CD4-positive, alpha-beta T cell treated with Interleukin-6 at 100 ng/mL for 8 hours (primary cell): ENCODE results near the gene GPC2.
"Not testable (repeated sequence)": the region's sequence is repeated elsewhere in the genome, so short reads cannot be mapped to it uniquely, and the experiment has no call there.

Experiments used
- DNase-seq: peaks from one replicate; pipeline ENCODE4 v3.0.0-alpha.2; 2020; ENCODE audit warnings: mixed read lengths, low spot score

GPC2 gene

DNA sequence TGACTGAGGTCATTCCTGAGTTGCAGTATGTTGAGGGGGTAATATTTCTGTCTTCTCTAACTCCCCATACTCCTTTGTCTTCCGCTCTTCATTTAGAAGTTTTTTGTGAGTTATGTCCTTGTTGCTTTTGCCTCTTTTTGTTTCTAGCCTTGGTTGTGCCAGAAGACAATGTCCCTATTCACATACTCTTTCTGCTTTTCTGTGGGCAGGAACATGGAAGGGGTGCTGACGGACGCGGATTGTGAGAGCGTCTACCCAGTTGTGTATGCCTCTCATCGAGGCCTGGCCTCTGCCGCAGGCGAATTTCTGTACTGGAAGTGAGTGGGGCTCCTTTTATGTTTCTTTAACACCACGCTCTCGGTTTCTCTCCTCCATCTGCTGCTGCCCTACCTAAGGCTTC, 21.1 kb upstream of the GPC2 start:
- DNase-seq, result no peak

DNA sequence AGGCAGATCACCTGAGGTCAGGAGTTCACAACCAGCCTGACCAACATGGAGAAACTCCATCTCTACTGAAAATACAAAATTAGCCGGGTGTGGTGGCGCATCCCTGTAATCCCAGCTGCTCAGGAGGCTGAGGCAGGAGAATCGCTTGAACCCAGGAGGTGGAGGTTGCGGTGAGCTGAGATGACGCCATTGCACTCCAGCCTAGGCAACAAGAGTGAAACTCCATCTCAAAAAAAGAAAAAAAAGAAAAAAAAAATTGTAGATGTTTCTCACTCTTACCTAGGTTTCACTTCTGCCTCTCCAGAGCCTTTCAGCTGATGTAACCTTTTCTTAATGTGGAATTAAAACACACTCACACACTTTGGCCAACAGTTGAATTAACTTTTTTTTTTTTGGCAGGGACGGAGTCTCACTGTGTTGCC, 18.7 kb upstream of the GPC2 start:
- DNase-seq, result not testable (repeated sequence)

DNA sequence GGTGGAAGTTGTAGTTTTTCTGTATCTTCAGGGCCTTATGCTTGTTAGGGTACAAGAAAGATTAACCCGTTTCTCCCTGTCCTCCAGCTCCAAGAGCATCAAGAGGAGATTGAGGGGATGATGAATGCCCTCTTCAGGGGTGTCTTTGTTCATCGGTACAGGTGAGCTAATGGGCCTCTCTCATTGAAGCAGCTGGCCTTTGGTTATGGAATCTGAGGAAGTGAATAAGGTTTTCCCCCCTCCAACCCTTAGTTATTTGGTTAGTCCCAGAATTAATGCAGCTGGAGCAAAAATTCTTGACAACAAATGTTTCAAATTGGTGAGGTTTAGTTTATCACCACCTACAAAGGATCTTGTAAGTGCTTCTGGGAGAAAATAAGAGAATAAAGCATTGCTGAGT, 18.0 kb upstream of the GPC2 start:
- DNase-seq, result no peak

DNA sequence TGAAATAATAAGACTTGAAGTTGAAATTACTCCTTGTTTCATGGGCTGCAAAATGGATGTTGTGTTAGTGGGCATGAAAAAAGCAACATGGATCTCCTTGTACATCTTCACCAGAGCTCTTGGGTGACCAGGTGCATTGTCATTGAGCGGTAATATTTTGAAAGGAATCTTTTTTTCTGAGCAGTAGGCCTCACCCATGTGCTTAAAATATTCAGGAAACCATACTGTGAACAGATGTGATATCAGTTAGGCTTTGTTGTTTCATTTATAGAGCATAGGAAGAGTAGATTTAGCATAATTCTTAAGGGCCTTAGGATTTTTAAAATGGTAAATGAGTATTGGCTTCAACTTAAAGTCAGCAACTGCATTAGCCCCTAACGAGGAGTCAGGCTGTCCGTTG, 15.8 kb upstream of the GPC2 start:
- no peak for DNase-seq

DNA sequence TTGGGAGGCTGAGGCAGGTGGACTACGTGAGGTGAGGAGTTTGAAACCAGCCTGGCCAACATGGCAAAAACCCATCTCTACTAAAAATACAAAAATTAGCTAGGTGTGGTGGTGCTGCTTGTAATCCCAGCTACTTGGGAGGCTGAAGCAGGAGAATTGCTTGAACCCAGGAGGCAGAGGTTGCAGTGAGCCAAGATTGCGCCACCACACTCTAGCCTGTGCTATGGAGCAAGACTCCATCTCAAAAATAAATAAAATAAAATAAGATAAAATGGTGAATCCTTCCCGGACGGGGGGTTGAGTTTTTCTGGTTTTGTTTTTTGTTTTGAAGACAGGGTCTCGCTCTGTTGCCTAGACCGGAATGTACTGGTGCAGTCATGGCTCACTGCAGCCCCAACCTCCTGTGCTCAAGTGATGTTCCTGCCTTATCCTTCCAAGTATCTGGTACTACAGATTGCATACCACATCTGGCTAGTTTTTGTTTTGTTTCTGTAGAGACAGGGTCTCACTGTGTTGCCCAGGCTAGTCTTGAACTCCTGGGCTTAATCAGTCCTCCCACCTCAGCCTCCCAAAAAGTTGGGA, 15.2 kb upstream of the GPC2 start:
- DNase-seq, result not testable (repeated sequence)

DNA sequence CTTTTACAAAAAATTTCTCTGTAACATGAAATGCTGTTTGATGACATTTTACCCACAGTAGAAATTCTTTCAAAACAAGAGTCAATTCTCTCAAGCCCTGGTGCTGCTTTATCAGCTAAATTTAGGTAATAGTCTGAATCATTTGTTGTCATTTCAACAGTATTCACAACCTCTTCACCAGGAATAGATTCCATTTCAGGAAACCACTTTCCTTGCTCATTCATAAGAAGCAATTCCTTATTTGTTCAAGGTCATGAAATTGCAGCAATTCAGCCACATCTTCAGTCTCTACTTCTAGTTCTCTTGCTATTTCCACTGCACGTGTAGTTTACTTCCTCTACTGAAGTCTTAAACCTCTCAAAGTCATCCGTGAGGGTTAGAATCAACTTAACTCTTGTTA, 14.6 kb upstream of the GPC2 start:
- DNase-seq, result no peak

DNA sequence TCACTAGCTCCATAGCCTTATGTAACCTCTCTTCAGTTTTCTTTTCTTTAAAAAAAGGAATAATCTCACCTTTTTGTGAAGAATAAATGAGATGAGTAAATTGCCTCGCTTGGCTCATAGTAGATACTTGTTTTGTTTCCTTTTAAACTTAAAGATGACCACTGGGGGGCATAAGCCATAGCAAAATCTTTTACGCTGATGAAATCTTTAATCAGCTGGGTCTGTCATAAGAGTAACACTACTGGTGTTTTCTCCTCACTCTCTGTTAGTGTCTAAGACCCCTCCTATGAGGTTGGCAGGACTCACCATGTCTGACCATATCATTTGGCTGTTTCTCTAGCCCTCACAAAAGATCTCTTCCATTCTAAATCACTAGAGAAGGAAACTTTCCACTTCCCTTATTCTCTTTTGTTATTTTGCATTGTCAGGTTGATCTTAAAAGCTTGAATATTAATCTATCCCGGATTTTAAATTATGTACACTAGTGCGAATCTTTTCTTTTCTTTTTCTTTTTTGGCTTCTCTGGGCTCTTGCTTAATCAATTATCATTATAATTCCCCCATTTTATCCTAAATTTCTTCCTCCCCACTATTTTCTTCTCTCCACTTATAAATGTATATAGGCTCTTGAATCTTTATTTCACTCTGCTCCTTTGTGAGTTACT, 13.0 kb upstream of the GPC2 start:
- peak; percentile 54 for DNase-seq

DNA sequence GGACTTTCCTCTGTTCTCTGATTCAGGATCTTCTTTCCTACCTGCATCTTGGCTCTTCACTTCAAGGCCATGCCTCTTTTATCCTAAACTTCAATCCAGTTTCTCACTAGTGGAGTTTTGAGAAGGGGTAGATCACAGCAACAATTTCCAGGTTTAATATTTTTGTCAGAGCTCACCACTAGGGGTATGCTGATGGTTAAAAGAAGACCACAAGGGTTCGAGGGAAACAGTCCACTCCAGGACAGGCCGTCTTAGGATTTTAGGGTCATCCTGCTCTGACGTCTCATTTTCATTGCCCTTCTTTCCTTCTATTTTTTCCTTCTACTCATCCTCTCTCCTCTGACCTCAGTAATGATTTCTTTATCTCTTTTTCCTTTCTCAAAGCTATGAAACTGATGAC, 11.9 kb upstream of the GPC2 start:
- no peak for DNase-seq

DNA sequence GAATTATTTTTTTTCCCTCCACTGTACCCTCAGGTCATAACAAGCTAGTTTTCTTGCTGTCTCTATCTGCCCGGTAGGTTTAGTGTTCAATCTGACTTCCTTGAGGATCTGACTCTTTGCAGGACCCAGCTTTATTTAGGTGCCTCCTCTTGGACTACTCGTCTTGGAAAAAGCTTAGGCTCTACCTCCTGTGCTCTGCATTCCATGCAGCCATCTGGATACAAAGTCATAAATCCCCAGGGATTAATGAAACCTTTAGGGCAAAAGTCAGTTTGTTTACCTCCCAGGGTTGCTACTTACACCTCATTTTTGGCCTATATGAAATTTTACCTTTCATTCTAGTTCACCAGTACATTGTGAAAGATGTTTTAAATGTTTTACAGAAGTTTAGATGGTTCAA, 8.5 kb upstream of the GPC2 start:
- no peak for DNase-seq

DNA sequence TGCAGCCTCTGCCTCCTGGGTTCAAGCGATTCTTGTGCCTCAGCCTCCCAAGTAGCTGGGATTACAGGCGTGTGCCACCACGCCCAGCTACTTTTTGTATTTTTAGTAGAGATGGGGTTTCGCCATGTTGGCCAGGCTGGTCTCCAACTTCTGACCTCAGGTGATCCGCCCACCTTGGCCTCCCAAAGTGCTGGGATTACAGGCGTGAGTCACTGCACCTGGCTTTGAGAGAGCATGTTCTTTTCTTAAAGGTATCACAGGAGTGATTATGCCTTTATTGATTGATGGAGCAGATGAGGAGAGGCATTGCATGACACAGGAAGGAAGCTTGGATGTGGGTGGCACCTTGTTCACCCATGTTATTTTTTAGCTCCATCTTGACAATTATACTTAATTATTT, 5.9 kb upstream of the GPC2 start:
- not testable (repeated sequence) for DNase-seq

DNA sequence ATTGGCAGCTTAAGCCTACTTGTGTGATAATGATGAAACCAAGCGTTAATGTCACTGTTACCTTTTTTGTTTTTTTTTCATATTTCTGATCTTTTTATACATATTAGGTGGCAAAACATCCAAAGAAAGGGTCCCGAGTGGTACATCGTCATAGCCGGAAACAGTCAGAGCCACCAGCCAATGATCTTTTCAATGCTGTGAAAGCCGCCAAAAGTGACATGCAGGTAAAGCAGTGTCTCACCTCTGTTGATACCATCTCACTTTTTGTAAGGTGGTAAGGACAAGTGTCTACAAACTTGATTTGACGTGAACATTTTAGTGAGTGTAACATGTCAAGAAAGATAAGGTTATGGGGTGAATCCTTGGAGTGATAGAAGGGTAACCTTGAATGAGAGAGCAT, 5.4 kb upstream of the GPC2 start:
- DNase-seq, result not testable (repeated sequence)

DNA sequence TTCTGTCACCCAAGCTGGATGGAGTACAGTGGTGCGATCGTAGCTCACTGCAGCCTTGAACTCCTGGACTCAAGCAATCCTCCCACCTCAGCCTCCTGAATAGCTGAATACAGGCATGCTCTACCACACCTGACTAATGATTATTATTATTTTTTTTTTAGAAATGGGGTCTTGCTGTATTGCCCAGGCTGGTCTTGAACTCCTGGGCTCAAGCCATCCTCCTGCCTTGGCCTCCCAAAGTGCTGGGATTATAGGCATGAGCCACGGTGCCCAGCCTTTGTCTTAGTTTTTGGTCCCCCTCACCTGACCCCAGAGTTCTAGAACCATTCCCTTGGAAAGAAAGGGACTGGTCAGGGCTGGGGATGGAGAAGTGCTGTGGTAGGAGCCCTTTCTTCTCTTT, 2.9 kb upstream of the GPC2 start:
- not testable (repeated sequence) for DNase-seq

DNA sequence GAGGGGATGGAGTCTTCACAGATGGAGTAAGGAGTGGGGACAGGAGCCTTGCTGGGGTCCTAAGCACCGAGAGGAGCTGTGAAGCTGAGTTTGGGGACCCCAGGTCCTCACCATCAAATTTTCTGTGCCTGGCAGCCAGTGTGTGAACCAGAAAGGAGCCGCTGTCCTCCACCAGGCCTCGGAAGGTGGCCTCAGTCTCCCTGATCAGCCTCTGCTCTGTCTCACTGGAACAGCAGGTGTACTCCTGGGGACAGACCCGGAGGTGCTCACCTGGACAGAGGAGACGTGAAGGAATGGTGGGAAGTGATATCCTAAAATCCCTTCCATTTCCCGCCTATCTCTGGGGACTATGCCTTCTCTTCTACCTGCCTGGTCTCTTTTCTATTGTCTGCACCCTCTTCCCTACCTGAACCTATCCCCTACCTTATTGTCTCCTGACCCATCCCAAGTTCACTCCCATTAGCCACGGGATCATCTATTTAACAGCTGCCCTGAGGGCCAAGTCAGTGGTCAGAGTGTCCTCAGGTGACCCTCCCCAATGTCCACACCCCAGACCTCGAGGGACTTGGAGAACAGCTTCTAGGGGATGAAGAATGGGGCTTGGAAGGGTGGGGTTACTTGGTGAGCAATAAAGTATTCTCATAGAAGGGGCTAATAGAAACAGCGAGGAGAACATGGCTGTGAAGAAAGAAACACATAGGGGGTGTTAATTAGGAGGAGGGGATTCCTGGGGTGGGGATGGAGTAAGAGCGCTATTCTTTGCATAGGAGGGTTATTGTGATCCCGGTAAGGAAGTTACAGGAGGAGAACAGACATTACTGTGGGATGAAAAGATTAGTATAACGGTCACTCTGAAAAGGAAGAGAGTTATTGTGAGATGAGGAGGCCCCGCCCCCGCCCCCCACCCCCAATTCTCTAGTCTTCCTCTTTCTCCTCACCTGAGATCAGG, 811 bp downstream of the GPC2 start:
- no peak for DNase-seq

DNA sequence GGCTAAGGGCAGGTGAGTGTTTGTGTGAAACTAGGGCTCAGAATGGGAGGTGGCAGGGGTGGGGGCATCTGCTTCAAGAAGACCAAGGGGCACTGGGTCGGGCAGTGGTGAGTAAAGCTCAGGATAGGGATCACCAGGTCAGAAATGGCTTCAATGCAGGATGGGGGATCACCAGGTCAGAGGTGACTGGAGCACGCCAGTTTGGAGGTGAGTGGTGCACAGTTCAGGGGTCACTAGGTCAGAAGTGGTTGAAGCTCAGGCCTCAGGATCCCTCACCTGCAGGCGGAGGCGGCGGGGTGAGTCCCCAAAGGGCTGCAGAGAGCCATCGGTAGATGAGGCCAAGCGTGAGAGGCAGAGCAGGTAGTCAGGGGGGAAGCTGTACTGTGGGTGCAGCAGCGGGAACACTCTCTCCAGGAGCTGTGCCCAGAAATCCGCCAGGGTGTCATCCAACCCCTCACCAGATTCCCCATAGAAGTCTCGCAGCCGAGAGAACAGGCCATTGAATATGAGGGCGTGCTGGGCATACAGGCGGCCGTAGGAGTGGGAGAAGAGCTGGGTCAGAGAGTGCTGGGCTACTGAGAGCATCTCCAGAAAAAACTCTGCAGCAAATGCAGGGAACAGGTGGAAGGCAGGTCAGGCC, 1.8 kb downstream of the GPC2 start:
- no peak for DNase-seq

DNA sequence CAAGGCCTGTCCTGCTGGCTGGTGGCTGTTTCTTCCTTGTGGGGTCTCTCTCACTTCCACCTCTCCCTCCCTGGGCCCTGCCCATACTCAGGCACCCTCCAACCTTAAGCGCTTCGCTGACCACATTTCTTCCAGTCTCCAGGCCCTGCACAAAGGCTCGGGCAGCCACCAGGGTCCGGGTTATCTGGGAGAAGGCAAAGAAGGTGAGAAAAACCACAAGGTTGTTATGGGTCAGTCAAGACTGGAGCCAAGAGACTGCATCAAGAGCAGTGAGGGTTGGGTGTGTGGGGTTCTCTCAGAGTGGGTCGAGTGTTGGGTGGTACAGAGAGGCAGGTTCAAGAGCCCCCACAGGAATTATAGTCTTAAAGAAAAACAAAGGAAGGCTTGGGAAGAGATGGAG, 2.6 kb downstream of the GPC2 start:
- no peak for DNase-seq

DNA sequence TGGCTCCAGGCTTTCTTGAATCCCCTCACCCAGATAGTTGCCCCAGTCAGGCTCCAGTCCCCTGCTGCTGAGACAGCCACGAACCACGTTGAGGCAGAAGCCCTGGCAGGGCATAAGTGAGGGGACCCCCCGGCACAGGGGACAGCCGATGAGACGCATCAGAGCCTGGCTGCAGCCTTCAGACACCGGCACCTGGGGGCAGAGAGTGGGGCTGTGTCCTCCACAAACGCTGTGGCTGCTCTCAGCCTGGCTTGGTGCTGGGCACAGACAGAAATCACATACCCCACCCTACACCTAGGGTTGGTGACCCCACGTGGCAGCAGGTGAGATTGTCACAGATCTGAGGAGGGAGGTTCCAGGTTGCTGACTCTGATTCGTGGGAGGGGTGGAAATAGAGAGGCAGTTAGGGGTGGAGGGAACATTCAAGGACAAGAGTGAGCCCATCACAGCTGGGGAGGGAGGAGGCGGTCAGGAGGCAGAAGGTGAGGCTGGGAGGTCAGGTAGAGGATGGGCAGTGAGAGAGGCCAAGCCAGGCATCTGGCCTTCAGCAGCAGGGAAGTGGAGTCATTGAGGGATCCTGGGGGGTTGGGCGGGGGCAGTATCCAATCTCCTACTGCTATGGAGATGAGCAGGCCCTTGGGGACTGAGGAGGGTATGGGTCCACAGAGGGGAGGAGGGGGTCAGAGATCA, 3.2 kb downstream of the GPC2 start:
- DNase-seq, result no peak

DNA sequence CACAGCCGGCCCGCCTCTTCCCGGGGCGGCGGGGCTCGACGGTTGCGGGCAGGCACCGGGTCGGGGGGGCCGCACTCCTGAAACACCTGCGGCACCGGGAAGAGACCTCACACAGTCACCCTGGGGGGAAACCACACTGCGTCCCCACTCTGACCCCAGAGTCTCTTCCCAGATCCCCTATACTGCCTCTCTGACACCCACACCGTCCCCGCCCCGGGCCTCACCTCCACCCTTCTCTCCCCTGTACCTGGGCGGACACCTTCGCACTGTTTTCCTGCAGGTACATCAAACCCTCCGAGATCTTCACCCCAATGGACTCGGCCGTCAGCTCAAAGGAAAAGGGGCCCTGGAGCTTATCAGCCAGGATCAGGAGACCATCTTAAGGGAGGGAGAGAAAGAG, 5.3 kb downstream of the GPC2 start:
- no peak for DNase-seq

DNA sequence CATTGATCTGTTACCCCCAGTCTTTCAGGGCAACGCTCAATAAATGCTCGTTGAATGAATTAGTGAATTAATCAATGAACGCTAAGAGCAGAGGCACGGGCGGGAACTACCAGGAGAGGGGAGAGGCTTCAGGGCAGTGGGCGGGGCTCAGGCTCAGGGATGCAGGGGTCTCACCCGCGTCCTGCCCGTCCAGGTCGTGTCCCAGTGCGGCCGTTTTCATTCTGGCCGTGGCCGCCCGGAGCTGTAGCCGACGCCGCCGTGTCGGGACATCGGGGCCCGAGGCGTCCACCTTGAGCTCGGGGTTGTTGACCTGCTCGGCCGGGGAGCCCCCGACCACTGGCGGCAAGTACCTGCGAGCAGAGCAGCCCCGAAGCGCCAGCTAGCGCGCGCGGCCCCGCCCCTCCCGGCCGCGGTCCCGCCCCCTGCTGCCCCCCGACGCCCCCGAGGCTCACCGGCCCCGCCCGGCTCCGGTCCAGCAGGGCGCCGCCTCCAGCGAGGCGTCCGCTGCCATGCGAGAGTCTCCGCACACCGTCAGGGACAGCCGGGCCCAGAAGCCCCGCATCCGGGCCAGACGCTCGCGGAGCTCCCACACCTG, 6.0 kb downstream of the GPC2 start:
- no peak for DNase-seq

DNA sequence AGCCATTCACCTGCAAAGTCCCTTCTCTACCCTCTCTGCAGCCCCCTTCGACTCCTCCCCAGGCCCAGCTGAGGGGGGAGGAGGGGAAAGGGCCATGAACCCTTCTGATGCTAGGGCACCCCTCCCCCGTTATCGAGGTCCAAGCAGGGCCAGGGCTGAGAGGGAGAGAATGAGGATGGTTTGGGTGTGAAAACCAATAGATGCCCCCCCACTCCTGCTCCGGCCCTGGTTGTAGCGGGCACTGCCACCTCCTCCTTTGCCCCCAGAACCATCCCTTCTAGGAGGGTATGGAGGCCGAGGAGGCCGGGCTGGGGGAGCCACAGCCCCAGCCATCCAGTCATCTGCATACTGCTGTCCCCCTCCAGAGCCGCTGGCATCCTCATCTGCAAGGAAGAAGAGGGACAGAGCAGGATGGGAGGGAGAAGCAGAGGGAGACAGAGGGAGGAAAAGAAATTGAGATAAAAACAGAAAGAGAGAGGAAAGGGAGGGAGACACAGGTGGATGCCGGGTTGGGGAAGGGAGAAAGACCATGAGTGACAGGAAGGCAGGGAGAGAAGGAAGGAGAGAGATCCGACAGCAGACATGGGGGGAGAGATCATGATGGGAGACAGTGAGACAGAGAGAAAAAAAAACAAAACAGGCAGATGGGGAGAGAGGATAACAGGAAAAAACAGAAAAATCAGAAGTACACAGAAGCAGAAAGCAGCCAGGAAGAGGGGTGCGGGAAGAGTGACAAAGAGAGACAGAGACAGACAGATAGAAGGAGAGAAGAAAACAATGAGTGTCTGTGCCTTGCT, 6.9 kb downstream of the GPC2 start:
- DNase-seq, result no peak

DNA sequence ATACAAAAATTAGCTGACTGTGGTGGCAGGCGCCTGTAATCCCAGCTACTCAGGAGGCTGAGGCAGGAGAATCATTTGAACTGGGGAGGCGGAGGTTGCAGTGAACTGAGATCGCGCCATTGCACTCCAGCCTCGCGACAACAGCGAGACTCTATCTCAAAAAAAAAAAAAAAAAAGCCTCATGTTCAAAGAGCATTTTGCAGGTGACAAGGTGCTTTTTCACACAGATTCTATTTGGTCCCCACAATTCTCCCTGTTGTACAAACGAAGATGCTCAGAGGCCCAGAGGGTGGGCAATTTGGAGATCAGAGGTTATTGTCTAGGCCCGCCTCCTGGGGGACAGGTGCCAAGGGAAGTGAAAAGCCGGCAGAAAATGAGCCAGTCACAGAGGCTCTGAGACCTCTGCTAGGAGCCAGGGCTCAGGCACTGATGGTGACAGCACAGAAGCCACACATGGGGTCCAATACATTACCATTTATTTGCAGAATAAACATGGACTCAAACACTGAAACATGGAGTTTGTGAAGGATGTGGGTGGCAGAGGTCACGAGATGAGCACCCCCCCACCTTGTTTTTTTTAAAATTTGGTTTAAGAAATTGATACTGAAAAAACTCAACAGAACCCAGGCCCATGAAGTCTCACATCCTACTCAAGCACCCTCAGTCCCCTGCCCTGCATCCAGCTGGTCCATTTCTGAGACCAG, 7.9 kb downstream of the GPC2 start:
- DNase-seq, result no peak
